HG03103 (cell line): ENCODE data around the gene TTC19.
"Not testable (repeated sequence)": the region's sequence is repeated elsewhere in the genome, so short reads cannot be mapped to it uniquely, and the experiment has no call there.

Source experiments
- ATAC-seq: cut with Tn5 transposase; IDR thresholded peaks from one replicate; pipeline ENCODE4 v1.9.1; 2021; ENCODE audit warnings: low read depth; ENCODE audit not compliant: unreplicated experiment

TTC19 gene

DNA sequence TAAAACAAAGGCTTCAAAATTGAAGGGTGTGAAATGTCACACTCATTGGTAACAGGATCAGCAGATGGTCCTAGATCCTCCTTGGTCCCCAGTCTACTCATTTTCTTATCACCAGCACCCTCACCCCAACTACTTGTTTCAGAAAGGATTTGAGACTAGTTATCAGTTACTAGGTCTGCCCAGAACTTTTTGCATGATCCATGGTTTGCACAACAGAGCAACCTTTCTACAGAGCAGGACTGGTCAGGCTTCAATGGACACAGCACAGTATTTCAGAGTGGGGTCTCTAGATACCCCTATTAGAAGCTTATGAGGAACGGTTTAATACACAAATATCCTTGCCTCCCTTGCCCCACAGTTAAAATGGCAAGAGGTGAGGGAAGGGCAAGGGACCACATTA, 25.6 kb downstream of the TTC19 start:
- no peak for ATAC-seq

DNA sequence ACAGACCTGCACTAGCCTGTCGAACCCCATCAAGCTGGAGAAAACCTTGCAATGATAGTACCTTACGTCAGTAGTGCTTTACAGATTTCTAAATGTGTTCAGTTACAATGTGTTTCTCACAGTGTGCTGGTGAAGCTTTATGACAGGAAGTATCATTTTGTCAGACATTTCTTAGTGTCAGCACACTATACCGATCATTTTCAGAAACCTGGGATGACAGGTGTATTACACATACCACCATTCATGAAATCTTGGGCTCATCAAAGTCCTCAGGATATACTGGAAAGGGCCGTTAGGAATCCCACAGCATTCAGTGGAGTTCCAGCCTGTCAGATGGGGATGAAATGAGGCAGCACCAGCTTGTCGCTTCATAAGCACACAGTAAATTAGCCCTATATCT, 27.3 kb downstream of the TTC19 start:
- ATAC-seq = no peak

DNA sequence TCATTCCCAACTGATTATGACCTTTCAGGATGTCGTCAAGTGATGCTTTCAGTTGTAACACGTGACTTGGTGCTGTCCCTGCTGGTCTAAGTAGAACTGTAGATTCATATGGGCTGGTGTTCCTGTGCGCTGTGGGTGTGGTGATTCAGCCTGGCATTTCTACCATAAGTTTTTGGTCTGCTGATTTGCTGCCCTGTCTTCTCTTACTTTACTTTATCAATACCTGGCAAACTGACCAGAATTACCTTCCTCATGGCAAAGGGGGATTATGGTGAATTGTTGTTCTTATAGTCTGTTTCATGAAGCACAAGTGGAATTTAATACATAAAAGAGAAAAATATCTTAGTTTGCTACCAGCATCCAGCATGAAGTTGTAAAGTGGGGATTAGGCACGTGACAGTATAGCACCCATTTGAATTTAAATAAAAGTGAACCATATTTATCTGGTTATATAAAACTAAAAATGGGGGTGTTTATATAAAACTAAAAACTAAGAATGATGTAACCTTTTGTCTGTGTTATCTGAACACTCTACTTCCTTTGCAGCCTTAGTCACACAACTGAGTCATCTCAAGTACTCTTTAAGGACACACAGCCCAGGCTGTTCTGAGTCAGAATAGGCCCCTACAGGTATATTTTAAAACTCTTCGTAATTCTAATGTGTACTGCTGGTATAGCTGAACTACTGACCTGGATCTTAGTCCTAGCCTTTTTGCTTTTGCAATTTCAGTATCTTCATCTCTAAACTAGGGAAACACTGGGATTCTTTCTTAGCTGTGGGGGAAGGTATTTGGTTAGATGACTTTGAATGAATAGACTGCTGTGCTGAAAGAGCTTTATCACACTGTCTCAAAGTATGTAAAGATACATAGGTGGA, 28.3 kb downstream of the TTC19 start:
- peak; percentile 95 for ATAC-seq

DNA sequence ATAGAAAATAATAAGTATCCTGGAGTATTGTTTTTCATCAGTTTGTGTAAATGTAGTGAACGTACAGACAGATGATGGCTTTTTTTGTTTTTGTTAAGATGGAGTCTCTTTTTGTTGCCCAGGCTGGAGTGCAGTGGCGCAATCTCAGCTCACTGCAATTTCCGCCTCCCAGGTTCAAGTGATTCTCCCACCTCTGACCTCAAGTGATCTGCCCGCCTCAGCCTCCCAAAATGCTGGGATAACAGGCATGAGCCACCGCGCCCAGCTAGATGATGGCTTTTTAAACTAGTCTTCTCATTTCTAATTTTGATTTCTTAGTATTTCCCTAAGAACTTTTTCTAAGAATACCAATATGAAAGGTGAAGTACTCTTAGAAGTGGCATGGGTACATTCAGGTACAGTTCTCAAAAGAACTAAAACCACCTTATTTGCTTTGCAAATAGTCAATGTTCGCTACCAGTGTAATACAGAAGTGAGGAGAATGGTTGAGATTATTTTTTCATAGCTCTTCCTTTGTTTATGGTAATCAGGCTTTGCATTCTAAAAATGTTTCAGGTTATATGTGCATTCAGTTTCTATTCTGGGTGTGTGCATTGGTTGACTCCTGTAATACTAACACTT, 34.2 kb downstream of the TTC19 start:
- ATAC-seq = no peak

DNA sequence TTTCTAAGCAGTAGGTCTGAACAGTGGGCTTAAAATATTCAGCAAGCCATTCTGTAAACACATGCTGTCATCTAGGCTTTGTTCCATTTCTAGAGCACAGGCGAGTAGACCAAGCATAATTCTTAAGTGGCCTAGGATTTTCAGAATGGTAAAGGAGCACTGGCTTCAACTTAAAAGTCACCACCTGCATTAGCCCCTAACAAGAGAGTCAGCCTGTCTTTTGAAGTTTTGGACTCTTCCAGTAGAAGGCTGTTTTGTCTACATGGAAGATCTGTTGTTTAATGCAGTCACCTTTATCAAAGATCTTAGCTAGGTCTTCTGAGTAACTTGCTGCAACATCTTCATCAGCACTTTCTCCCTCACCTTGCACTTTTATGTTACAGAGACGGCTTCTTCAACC, 36.6 kb downstream of the TTC19 start:
- ATAC-seq = no peak

DNA sequence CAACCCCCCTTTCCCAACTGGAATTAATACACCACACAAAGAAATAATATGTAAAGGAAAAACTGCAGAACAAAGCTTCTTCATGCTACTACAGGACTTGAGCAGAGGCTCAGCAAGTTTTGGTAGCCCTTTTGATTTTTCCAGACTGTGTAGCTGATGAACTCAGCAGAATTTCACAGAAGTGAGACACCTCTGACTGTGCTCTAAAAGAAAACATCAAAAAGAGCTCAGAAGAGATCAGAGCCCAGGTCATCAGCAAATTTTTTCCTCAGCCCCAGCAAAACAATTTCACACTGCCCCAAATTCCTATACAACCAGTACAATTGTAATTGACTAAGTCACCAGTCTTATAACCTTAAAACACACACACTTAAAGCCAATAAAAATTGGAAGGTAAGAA, 38.0 kb downstream of the TTC19 start:
- no peak for ATAC-seq

DNA sequence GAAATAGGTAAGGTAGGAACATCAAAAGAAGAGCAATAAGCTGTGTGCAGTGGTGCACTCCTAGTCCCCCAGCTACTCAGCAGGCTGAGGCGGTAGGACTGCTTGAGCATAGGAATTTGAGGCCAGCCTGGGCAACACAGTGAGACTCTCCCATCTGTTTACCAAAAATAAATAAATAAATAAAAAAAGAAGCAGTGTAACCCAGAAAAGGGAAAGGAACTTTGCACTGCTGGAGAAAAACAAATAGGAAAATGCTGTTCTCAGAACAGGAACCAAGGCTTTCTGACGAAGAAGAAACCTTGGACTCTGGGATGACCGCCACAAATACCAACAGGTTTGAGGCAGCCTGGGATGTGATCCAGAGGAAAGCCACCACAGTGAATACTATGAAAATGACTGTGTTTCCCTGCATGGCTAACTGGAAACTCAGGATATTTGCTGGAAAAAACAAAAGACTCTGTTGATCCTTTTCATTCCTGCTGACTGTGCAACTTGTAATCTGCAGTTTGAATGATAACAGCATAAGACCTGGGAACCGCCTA, 41.2 kb downstream of the TTC19 start:
- no peak for ATAC-seq

DNA sequence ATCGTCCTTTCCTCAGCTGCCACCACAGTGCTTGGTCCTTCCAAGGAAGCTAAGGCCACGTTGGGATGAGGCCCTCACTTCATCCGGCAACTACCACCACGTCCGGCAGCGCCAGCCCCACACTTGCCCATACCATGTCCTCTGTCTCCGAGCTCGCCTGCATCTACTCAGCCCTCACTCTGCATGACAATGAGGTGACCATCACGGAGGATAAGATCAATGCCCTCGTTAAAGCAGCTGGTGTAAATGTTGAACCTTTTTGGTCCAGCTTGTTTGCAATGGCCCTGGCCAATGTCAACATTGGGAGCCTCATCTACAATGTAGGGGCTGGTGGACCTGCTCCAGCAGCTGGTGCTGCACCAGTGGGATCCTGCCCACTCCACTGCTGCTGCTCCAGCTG, 44.9 kb downstream of the TTC19 start:
- no peak for ATAC-seq

DNA sequence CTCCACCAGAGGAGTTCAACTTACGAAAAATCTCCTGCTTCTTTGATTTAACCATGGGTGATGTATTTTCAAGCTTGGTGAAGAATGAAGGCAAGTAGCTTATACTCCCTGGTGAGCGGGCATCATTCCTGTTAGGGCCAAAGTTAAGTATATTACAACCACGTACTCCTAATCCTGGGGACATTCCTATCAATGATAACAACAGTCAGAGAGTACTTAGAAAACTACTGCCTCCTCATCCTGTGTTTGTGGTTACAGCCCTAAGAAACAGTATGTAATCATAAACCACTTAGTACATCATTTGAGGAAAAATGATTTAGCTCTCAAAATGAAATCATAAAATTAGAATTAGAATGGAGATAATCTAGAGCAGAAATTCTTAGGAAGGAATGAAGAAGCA, 47.3 kb downstream of the TTC19 start:
- no peak for ATAC-seq

DNA sequence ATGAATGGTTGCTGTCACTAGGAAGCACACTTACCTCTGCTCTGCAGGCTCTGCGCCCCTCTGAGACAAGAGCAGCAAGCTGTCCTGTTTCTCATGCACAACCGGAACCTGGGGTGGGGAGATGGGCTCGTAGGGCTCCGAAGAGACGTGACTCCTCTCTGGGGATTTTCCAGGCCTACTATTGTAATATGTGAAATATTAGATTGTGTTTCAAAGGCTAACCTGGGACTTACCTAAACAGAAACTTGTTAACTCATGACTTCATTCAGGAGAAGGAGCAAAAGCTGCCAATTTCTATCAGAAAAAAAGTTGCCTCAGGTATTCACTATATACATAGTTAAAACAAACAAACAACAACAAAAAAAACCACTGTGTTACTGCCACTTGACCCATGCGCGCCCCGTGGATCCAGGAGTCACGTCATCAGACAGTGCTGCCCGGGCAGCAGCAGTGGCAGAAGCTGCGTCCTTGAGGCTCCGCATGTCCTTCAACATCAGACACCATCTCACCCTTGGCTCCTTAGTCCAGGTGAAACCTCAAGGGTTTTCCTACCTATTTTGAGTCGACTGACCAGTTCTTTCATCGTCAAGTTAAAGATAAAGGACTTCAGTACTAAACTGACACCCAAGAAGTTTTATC, 49.3 kb downstream of the TTC19 start:
- no peak for ATAC-seq

DNA sequence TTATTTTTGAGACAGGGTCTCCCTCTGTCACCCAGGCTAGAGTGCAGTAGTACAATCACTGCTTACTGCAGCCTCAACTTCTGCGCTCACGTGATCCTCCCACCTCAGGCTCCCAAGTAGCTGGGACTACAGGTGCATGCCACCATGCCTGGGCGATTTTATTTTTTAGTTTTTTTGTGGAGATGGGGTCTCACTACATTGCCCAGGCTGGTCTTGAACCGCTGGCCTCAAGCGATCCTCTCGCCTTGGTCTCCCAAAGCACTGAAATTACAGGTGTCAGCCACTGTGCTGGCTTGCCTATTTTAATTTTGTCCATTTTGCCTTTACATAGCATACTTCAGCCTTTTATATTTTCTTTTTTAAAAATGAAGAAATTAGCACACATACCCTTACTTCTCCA, 51.2 kb downstream of the TTC19 start:
- no peak for ATAC-seq

DNA sequence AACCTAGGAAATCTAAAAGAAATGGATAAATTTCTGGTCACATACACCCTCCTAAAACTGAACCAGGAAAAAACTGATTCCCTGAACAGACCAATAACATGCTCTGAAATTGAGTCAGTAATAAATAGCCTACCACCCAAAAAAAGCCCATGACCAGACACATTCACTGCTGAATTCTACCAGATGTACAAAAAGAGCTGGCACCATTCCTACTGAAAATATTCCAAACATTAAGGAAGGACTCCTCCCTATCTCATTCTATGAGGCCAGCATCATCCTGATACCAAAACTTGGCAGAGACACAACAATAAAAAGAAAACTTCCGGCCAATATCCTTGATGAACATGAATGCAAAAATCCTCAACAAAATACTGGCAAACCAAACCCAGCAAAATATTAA, 52.9 kb downstream of the TTC19 start:
- ATAC-seq = no peak

DNA sequence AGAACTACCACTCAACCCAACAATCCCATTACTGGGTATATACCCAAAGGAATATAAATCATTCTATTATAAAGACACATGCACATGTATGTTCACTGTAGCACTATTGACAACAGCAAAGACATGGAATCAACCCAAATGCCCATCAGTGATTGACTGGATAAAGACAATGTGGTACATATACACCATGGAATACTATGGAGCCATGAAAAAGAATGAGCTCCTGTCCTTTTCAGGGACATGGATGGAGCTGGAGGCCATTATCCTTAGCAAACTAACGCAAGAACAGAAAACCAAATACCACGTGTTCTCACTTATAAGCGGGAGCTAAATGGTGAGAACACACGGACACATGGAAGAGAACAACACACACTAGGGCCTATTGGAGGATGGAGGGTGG, 55.5 kb downstream of the TTC19 start:
- not testable (repeated sequence) for ATAC-seq

DNA sequence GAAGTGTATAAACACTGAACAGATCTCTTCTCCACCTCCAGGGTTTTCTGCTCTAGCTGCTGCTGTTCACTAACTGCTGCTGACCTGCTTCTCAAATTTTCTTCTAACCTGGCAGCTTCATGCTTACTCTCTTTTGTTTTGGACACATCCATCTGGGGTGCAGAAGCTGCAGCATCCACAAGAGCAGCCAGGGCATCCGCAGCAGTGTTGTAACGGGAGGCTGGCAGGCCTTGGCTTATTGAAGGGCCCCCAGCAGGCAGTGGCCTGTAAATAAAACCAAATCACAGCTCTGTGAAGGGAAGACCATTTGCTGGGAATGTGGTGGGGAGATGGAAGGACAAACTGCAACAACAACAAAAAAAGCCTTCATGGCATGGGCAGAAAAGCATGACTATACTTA, 62.0 kb downstream of the TTC19 start:
- no peak for ATAC-seq

DNA sequence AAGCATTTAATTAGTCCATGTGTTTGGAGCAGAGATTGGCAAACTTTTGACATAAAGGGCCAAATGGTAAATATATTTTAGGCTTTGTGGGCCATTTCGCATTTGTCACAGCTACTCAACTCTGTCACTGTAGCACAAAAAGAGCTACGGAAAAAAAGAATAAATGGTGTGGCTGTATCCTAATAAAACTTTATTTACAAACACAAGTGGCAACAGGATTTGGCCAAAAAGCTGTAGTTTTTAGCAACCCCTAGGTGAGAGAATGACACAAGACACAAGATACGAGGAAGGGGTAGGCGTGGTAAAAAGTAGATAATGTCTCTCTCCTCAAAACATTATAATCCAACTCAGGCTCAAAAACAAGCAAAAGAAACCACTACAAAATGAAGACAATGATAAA, 66.5 kb downstream of the TTC19 start:
- ATAC-seq = no peak

DNA sequence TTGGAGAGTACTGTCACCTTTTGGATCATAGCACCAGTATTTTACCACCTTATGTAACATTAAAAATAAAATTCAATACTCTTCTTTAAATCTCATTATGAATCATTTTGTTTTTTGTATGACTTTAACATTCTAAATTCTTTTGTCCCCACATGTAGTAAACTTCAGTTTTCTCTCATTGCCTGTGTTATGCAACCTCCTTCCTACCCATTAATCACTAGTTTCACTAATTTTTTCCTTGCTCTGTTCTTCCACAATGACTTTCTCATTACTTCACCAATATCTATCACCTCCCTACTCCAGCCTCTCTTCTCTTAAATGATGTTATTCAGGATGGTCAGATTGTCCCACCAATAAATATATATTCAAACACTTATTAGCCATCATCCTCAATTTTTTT, 68.7 kb downstream of the TTC19 start:
- ATAC-seq = no peak

DNA sequence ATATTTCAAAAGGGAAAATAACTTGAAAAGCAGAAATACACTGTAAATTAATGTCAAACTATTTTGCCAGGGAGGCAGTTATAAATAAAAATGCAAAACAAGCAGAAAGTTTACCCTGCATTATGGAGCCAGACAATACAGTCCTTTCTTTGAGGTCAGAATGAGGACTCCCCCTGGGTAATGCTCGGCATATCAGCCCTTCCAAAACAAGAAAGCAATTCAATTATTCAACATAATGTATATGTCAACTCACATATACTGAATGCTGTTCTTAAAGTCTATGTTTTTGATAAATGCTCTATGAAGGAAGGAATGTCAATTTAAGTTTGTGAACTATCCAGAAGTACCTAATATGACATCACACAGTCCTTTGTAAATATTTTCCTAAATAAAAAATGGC, 72.4 kb downstream of the TTC19 start:
- ATAC-seq = no peak

DNA sequence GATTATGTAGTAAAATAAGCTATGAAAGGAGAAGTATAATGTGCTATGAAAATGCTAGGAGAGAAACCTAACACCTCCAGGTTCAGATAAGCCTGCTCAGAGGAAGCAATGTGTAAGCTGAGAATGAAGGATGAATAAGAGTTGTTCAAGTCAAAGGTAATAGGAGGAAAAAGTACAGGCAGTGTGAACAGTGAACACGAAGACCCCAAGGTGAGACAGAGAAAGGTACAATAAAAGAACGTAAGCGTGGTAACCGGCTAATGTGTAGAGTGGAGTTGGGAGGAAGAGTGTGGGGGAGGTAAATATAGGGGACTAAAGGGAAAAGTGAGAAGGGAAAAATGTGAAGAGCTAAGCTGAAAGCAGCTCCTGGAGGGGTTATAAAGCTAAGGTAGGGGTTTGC, 74.2 kb downstream of the TTC19 start:
- no peak for ATAC-seq

DNA sequence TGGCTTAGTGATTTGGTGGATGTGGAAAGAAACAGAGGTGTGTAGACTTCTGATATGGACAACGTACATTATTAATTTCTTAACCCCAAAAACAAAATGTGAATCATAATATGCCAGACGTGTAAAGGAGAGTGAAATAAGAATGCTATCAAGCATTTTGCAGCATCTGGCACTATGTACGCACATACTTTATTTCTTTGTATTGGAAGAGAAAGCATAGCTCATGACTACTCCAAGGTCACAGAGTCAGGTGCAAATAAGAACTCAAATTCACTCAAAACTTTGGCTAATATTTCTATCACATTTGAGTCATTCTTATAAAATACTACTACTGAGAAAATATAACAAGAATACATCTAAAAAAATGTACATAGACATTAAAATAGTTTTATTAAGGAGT, 74.8 kb downstream of the TTC19 start:
- ATAC-seq = no peak

DNA sequence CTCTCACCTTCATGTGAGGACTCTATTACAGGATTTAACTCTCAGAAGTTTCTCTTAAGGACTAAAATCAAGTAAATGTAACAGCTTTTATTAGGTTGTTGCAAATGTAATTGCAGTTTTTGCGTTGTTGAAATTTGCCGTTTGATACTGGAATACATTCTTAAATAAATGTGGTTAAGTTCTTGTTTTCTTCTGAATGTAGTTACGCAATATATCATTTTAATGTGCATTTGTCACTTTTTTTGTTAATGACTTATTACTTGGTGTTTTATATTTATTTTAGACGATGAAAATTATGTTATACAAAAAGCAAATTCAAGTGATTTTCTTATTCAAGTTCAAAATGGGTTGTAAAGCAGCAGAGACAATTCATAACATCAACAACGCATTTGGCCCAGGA, 76.3 kb downstream of the TTC19 start:
- no peak for ATAC-seq
